Dermis microvascular lymphatic vessel endothelial cell (primary cell): ENCODE data around the gene CDK17. TPM values are rescaled to one million over a fixed set of nuclear protein-coding genes. Genes with fewer than 3 reads are reported as not detected.
"Not testable (repeated sequence)": the region's sequence is repeated elsewhere in the genome, so short reads cannot be mapped to it uniquely, and the experiment has no call there.

ENCODE experiments used
- DNase-seq, 2 donors: peaks; one replicate each; pipeline versions ENCODE4 v3.0.0 to v3.0.0-alpha.2; 2010; ENCODE audit warnings: low read depth in 2 of 2
- total RNA-seq: library from RNA; depleted of rRNA; stranded (reverse); fragments of >200 nt; gene quantifications from 2 replicates; pipeline ENCODE4 v1.2.1, GENCODE V29; 2014

The CDK17 gene
- total RNA-seq, 1 donor from 2014 or later: 99.9 TPM

GRCh38 chr12:96356831-96357230 is 43.4 kb downstream of the CDK17 start:
- DNase-seq: no peak

DNA sequence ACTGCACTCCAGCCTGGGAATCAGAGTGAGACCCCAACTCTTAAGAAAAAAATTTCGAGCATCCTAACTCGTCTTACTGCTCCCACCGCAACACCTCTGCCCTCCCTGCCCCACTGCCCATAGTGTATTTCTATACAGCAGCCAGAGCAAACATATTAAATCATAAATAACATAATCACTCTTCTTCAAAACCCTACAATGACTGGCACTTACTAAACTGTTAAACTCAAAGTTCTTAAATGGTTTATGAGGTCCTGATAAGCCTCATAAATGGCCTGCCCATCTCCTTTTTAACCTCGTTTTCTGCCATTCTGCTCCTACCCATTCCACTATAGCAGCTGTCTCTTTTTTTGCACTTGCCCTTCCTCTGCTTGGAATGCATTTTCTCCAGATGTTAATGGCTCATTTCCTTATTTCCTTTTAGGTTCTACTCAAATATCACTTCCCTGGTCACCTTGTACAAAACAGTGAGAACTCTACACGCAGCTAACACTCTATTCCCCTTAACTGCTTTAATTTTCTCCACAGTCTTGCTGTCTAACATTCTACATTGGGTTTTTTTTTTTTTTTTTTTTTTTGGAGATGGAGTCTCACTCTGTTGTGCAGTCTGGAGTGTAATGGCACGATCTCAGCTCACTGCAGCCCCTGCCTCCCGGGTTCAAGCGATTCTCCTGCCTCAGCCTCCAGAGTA is 45.2 kb downstream of the CDK17 start:
- no peak for DNase-seq

GRCh38 chr12:96354326-96354725 is 45.9 kb downstream of the CDK17 start:
- DNase-seq: no peak

- no peak for DNase-seq
These were observed 47.9 kb downstream of the CDK17 start for GRCh38 chr12:96352161-96352835.

DNA sequence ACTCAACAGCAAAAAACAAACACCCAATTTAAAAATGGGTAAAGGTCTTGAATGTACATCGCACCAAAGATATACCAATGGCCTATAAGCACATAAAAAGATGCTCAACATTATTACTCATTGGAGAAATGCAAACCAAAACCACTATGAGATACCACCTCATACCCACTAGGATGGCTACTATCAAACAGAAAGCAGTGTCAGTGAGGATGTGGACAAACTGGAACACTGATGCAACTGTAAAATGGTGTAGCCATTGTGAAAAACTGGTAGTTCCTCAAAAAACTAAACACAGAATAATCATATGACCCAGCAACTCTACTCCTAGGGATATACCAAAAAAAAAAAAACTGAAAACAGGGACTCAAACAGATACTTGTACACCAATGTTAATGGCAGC is 49.3 kb downstream of the CDK17 start:
- no peak for DNase-seq

GRCh38 chr12:96347130-96347699 is 53.0 kb downstream of the CDK17 start:
- DNase-seq: peak in 1 of 2 donors; percentile 42

DNA sequence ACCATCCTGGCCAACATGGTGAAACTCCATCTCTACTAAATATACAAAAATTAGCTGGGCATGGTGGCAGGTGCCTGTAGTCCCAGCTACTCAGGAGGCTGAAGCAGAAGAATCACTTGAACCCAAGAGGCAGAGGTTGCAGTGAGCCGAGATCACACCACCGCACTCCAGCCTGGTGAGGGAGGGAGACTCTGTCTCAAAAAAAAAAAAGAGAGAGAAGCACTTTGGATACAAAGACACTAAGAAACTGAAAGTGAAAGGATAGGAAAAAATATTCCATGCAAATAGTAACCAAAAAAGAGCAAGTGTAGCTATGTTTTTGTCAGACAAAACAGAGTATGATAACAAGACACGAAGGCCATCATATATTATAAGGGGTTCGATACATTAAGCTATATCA is 53.5 kb downstream of the CDK17 start:
- not testable (repeated sequence) for DNase-seq

GRCh38 chr12:96344124-96344695 is 56.0 kb downstream of the CDK17 start:
- no peak for DNase-seq

- peak in 1 of 2 donors; percentile 20 for DNase-seq
These were observed 56.8 kb downstream of the CDK17 start for GRCh38 chr12:96343347-96343954.

- not testable (repeated sequence) for DNase-seq
These were observed 60.6 kb downstream of the CDK17 start for GRCh38 chr12:96339666-96340065.

DNA sequence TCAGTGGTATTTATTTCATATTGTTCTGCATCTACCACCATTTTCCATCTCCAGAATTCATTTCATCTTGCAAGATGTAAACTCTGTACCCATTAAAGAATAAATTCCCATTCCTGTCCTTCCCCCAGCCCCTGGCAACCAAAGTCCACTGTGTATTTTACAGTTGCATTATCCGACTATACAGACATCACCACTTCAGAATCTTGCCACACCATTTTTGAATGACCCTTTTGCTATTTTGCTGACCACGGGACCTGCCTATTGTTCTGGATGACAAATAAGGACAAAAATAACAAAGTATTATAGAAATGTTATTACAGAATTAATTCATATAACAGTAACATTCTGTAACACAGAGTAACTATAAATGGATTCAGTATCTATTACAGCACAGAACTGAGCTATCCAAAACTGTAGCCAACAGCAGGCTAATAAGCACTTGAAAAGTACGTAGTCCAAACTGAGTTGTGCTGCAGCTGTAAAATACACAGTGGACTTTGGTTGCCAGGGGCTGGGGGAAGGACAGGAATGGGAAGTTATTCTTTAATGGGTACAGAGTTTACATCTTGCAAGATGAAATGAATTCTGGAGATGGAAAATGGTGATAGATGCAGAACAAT is 61.3 kb downstream of the CDK17 start:
- DNase-seq: peak; percentile 51 to 71

DNA sequence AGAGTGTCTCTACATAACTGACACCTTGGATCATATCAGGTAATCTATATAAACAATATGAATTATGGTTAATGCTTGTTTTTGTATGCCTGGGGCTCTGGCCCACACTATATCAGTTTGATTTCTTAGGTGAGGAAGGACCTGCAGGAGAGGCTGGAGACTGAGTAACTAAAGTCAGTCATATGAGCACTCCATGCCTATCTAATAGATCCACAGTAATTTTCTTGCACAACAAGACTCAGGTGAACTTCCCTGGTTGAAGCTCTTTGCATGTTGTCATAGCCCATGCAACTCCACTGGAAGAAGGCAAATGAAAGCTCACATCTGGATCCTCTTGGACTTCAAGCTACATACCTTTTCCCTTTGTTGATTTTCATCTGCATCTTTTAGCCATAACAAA is 62.3 kb downstream of the CDK17 start:
- DNase-seq: no peak

DNA sequence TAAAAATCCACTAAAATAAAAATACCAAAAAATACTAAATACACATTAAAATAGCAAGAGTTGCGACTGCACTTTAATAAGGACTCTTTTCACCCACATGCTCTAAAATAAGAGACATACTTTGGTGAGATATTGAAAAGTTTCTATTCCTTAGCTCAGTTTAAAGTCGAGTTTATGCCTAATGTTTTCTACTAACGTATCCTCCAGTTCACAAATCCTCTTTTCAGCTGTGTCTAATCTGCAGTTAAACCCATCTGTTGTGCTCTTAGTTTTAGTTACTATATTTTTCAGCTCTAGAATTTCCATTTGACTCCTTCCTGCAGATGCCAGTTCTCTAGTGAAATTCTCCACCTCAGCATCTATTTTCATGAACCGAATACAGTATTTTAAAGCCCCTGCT is 63.8 kb downstream of the CDK17 start:
- no peak for DNase-seq

DNA sequence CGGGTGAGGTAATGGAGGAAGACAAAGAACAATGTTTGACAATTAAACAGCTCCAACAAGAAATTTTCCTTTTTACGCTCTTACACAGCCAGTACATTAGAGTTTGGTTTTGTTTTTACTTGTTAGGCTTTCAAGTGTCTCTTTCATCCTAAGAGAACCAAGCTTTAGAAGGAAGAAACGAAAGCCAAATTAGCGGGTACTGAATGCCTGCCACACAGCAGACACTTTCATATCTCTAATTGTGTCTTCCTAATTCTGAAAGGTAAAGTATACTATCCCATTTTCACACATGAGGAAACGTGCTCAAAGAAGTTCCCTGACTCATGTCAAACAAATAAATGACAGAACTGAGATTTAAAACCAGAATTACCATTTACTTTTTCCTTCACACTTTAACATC is 65.0 kb downstream of the CDK17 start:
- no peak for DNase-seq

- peak in 1 of 2 donors; percentile 39 for DNase-seq
These were observed 65.7 kb downstream of the CDK17 start for GRCh38 chr12:96334502-96334901.

DNA sequence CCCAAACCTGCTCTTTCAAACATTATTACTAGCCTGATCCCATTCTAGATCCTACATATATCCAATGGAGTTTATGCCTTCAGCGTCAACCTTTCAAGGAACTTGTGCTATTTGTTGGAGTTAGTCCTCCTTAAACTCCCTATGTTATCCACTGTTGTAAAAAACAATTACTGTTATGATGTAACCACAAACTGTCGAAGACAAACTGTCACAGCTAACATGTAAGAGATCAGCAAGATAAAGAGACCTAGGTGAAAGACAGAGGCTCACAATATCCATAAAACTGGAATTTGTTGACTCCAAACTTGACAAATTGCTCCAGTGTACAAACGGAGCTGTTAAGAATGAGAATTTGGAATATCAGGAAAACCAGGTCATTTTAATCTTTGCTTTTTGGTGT is 70.7 kb downstream of the CDK17 start:
- no peak for DNase-seq

GRCh38 chr12:96329018-96329417 is 71.2 kb downstream of the CDK17 start:
- DNase-seq: no peak

DNA sequence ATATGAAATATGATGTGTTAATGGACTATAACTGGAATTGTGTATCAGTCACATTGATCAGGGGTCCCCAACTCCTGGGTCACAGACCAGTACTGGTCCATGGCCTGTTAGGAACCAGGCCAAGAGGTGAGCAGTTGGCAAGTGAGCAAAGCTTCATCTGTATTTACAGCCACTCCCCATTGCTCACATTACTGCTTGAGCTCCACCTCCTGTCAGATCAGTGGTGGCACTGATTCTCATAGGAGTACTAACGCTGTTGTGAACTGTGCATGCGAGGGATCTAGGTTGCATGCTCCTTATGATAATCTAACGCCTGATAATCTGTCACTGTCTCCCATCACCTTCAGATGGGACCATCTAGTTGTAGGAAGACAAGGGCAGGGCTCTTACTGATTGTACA is 72.3 kb downstream of the CDK17 start:
- DNase-seq: no peak

GRCh38 chr12:96327346-96327745 is 72.9 kb downstream of the CDK17 start:
- no peak for DNase-seq

DNA sequence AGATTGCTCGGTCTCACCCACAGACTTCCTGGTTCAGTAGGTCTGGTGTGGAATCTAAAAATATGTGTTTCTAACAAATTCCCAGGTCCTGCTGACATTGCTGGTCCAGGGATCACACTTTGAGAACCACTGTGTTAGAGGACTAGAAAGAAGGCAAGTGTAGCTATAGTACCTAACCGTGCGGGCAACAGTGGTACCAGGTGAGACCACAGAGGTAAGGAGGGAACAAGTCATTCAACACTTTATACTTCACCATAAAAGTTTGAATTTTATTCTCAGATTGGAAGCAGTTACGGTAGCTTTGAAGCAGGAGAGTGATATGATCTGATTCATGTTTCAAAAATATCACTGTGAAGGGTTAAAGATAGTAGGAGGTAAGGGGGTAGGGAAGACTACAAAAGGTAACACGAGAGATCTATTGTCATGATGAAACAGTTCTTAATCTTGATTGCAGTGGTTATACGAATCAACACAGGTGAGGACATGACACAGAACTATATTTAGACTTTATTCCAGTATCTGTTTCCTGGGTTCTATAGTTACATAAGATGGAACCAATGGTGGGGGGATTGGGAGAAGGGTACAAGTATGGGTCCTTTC is 73.5 kb downstream of the CDK17 start:
- no peak for DNase-seq

- no peak for DNase-seq
These were observed 76.3 kb downstream of the CDK17 start for GRCh38 chr12:96323906-96324305.
